Astrocyte (in vitro differentiated cells and primary cell): ENCODE data around the gene ASAH2. TPM values are rescaled to one million over a fixed set of nuclear protein-coding genes. Genes with fewer than 3 reads are reported as not detected.

ENCODE experiments used
- DNase-seq: peaks from one replicate; pipeline ENCODE4 v3.0.0-alpha.2; 2010; ENCODE audit warnings: low read depth
- FAIRE-seq: peaks from 2 replicates; lab custom pipeline; 2011; peaks lifted over from hg19 to GRCh38; lab: Jason Lieb, UNC
- H2AFZ ChIP-seq: 2 replicates; pipeline ENCODE4 v1.6.0; 2012; ENCODE audit warnings: low read depth, low read length, inconsistent platforms
- H3K27ac ChIP-seq: 2 replicates; pipeline ENCODE4 v1.5.1; 2011; ENCODE audit warnings: low read depth, low read length, inconsistent platforms
- H3K27me3 ChIP-seq: 2 replicates; pipeline ENCODE4 v1.6.0; 2011; ENCODE audit warnings: low read length, inconsistent platforms; ENCODE audit not compliant: insufficient read depth
- H3K36me3 ChIP-seq: 2 replicates; pipeline ENCODE4 v1.5.1; 2011; ENCODE audit warnings: low read length, inconsistent platforms; ENCODE audit not compliant: insufficient read depth
- H3K4me1 ChIP-seq: 2 replicates; pipeline ENCODE4 v1.5.1; 2011; ENCODE audit warnings: low read length, inconsistent platforms; ENCODE audit not compliant: insufficient read depth
- H3K4me2 ChIP-seq: 2 replicates; pipeline ENCODE4 v1.6.0; 2012; ENCODE audit warnings: low read length, inconsistent platforms
- H3K4me3 ChIP-seq: 2 replicates; pipeline ENCODE4 v1.5.1; 2011; ENCODE audit warnings: low read depth, mild to moderate bottlenecking, low read length, inconsistent platforms; ENCODE audit not compliant: insufficient read depth
- H3K79me2 ChIP-seq: 2 replicates; pipeline ENCODE4 v1.6.0; 2012; ENCODE audit warnings: mild to moderate bottlenecking, low read length, inconsistent platforms; ENCODE audit not compliant: insufficient read depth
- H3K9ac ChIP-seq: 2 replicates; pipeline ENCODE4 v1.6.0; 2012; ENCODE audit warnings: mild to moderate bottlenecking, low read length, inconsistent platforms
- H3K9me3 ChIP-seq: 2 replicates; pipeline ENCODE4 v1.5.1; 2012; ENCODE audit warnings: low read depth, mild to moderate bottlenecking, low read length, inconsistent platforms; ENCODE audit not compliant: insufficient read depth
- H4K20me1 ChIP-seq: 2 replicates; pipeline ENCODE4 v1.6.0; 2012; ENCODE audit warnings: low read length, inconsistent platforms; ENCODE audit not compliant: insufficient read depth
- H3K27ac Mint-ChIP-seq: one replicate; pipeline ENCODE4 v1.8.0; 2021; ENCODE audit warnings: mild to moderate bottlenecking, mixed read lengths; ENCODE audit not compliant: unreplicated experiment
- H3K27me3 Mint-ChIP-seq: one replicate; pipeline ENCODE4 v1.8.0; 2021; ENCODE audit warnings: low read depth, mixed read lengths; ENCODE audit not compliant: unreplicated experiment
- H3K36me3 Mint-ChIP-seq: one replicate; pipeline ENCODE4 v1.8.0; 2021; ENCODE audit warnings: low read depth, mixed read lengths; ENCODE audit not compliant: unreplicated experiment
- H3K4me1 Mint-ChIP-seq: one replicate; pipeline ENCODE4 v1.8.0; 2021; ENCODE audit warnings: low read depth, mixed read lengths; ENCODE audit not compliant: unreplicated experiment
- H3K4me3 Mint-ChIP-seq: one replicate; pipeline ENCODE4 v1.8.0; 2021; ENCODE audit warnings: mild to moderate bottlenecking, moderate library complexity, mixed read lengths; ENCODE audit not compliant: unreplicated experiment
- H3K9me3 Mint-ChIP-seq: one replicate; pipeline ENCODE4 v1.8.0; 2021; ENCODE audit warnings: mild to moderate bottlenecking, mixed read lengths; ENCODE audit not compliant: unreplicated experiment
- EZH2 ChIP-seq: IDR thresholded peaks from 2 replicates; pipeline ENCODE4 v1.6.1; 2012; ENCODE audit warnings: mild to moderate bottlenecking, low read length, inconsistent platforms; ENCODE audit not compliant: insufficient read depth
- total RNA-seq: library from RNA; stranded (reverse); gene quantifications from 2 replicates; pipeline ENCODE4 v1.2.1, GENCODE V29; 2021
- TF ChIP-seq, protein P1 (sequence below): IDR thresholded peaks from 2 replicates; pipeline ENCODE4 v1.5.1; 2011; ENCODE audit warnings: low read depth, mild to moderate bottlenecking, inconsistent platforms, low read length, moderate library complexity; ENCODE audit not compliant: insufficient read depth

Gene ASAH2
- total RNA-seq, 1 donor from 2014 or later: 1.4 TPM

DNA sequence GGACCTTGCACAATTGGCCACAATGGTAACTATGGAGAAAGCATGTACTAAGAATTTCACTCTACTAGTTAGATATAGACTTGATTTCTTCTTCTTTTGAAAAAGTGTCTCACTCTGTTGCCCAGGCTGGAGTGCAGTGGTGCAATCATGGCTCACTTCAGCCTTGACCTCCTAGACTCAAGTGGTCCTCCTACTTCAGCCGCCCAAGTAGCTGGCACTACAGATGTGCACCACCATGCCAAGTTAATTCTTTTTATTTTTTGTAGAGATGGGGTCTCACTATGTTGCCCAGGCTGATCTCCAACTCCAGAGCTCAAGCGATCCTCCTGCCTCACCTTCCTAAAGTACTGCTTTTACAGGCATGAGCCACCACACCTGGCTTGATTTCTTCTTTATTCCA lies 29.1 kb downstream of the ASAH2 start:
- Mint-ChIP-seq H3K27me3 (no peaks in the 10 kb centered on the region), H3K9me3 (no peaks in the 10 kb centered on the region), H3K4me3 (no peak overlapping the region), H3K4me1 (no peaks in the 10 kb centered on the region), H3K36me3 (no peaks in the 10 kb centered on the region), H3K27ac (no peak overlapping the region)
- Histone ChIP-seq H3K79me2 (no peaks in the 10 kb centered on the region), H3K4me2 (no peak overlapping the region), H2AFZ (no peak overlapping the region), H3K9ac (no peak overlapping the region), H4K20me1 (no peaks in the 10 kb centered on the region), H3K27me3 (peaks cover 6% of the 10 kb centered on the region), H3K9me3 (no peaks in the 10 kb centered on the region), H3K4me1 (no peaks in the 10 kb centered on the region), H3K4me3 (no peak overlapping the region), H3K36me3 (no peaks in the 10 kb centered on the region), H3K27ac (no peak overlapping the region)
- FAIRE-seq (no peak), DNase-seq (no peak)
- TF ChIP-seq, protein P1, sequence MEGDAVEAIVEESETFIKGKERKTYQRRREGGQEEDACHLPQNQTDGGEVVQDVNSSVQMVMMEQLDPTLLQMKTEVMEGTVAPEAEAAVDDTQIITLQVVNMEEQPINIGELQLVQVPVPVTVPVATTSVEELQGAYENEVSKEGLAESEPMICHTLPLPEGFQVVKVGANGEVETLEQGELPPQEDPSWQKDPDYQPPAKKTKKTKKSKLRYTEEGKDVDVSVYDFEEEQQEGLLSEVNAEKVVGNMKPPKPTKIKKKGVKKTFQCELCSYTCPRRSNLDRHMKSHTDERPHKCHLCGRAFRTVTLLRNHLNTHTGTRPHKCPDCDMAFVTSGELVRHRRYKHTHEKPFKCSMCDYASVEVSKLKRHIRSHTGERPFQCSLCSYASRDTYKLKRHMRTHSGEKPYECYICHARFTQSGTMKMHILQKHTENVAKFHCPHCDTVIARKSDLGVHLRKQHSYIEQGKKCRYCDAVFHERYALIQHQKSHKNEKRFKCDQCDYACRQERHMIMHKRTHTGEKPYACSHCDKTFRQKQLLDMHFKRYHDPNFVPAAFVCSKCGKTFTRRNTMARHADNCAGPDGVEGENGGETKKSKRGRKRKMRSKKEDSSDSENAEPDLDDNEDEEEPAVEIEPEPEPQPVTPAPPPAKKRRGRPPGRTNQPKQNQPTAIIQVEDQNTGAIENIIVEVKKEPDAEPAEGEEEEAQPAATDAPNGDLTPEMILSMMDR: no peak
- no peak for TF ChIP-seq EZH2

DNA sequence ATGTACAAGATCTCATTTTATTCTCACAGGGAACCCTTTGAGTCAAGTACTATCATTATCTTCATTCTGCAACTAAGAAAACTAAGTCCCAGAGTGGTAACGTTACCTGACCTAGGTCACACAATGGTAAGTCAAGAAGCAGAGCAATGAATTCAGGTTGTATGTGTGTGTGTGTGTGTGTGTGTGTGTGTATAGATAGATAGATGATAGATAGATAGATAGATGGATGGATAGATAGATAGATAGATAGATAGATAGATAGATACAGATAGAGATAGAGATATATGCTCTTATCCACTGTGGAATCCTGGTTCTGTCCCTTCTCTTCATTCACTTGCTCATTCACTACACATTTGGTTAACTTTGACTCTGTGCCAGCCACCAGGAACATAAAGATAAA lies 29.8 kb downstream of the ASAH2 start:
- H3K4me3 ChIP-seq: no peak overlapping the region
- no peak overlapping the region for H3K4me2 ChIP-seq
- no peak overlapping the region for H2AFZ ChIP-seq
- H3K9me3 Mint-ChIP-seq: no peaks in the 10 kb centered on the region
- H4K20me1 ChIP-seq: no peaks in the 10 kb centered on the region
- no peak overlapping the region for H3K4me3 Mint-ChIP-seq
- FAIRE-seq (no peak), DNase-seq (no peak)
- H3K27ac Mint-ChIP-seq: no peak overlapping the region
- no peaks in the 10 kb centered on the region for H3K9me3 ChIP-seq
- no peaks in the 10 kb centered on the region for H3K4me1 Mint-ChIP-seq
- no peaks in the 10 kb centered on the region for H3K36me3 ChIP-seq
- peaks cover 6% of the 10 kb centered on the region for H3K27me3 ChIP-seq
- H3K9ac ChIP-seq: no peak overlapping the region
- H3K27ac ChIP-seq: no peak overlapping the region
- H3K79me2 ChIP-seq: no peaks in the 10 kb centered on the region
- H3K27me3 Mint-ChIP-seq: no peaks in the 10 kb centered on the region
- H3K4me1 ChIP-seq: no peaks in the 10 kb centered on the region
- TF ChIP-seq, protein P1: no peak
- TF ChIP-seq EZH2: no peak
- H3K36me3 Mint-ChIP-seq: no peaks in the 10 kb centered on the region

DNA sequence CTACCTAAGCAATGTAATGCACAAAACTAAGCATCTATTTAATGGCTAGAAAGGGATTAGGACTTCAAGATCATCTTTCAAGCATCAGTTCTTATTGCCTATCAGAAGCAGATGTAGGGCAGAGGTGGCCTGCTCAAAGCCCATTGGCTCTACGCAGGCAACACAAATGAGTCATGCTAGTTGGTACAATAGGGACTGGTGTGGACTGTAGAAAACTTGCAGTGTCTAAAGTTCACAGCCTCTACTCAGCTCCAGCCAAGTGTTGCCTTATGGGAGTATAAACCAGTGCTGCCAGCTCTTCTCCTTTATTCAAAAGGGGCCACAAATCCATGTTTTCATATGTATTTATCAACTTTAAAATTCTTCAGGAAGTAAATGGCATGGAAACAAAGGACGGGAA lies 31.7 kb downstream of the ASAH2 start:
- Histone ChIP-seq H3K36me3 (no peaks in the 10 kb centered on the region), H2AFZ (no peak overlapping the region), H3K27ac (no peak overlapping the region), H3K4me1 (no peaks in the 10 kb centered on the region), H4K20me1 (no peaks in the 10 kb centered on the region), H3K4me3 (no peak overlapping the region), H3K4me2 (no peak overlapping the region), H3K79me2 (no peaks in the 10 kb centered on the region), H3K27me3 (peaks cover 6% of the 10 kb centered on the region), H3K9me3 (no peaks in the 10 kb centered on the region), H3K9ac (no peak overlapping the region)
- H3K4me1 Mint-ChIP-seq: no peaks in the 10 kb centered on the region
- DNase-seq (no peak), FAIRE-seq (no peak)
- H3K36me3 Mint-ChIP-seq: no peaks in the 10 kb centered on the region
- H3K27me3 Mint-ChIP-seq: no peaks in the 10 kb centered on the region
- H3K27ac Mint-ChIP-seq: no peak overlapping the region
- TF ChIP-seq, protein P1: no peak
- no peak for TF ChIP-seq EZH2
- H3K4me3 Mint-ChIP-seq: no peak overlapping the region
- no peaks in the 10 kb centered on the region for H3K9me3 Mint-ChIP-seq
